Posterior vena cava (tissue), 2 donors: ENCODE results near the gene ATAD1. TPM values are rescaled to one million over a fixed set of nuclear protein-coding genes. Genes with fewer than 3 reads are reported as not detected.
"Not testable (repeated sequence)": the region's sequence is repeated elsewhere in the genome, so short reads cannot be mapped to it uniquely, and the experiment has no call there.

Experiments
- DNase-seq: peaks from one replicate; pipeline ENCODE4 v3.0.0-alpha.2; 2020; ENCODE audit warnings: low spot score
- intact Hi-C, 2 donors: fragments of 100-400 bp; cut with DNase I; formaldehyde crosslinking; loops; one replicate each; pipeline versions ENCODE4 v1.14.1 to v1.14.2; 2022 to 2023
- total RNA-seq, 2 donors: library from RNA; stranded (reverse); fragmentation: NEBNext Ultra II Directional; extraction: Animal tissue kit (Norgen Biotek cat#: 25700); gene quantifications; one replicate each; pipeline ENCODE4 v1.2.1, GENCODE V29; 2021
- donor health status: DM: yes; HTN: yes; CAD: no.
- donor health status: DM: yes; HTN: yes; CAD: no.

The ATAD1 gene
- total RNA-seq, 2 donors from 2014 or later: 45.3 to 47.3 TPM

- intact Hi-C loops: no loop called here
- DNase-seq: no peak
Observed at GRCh38 chr10:87740254-87740655, 77.8 kb downstream of the ATAD1 start.

GRCh38 chr10:87739703-87740102, 78.3 kb downstream of the ATAD1 start:
- intact Hi-C loops: loop anchor here in 1 of 2 donors (10.0 kb wide), 1 partner anchor 205 kb away; no protein-coding TSS in a partner anchor

GRCh38 chr10:87738253-87738652, 79.8 kb downstream of the ATAD1 start:
- intact Hi-C loops: loop anchor here in 1 of 2 donors (10.0 kb wide), 1 partner anchor 203 kb away; no protein-coding TSS in a partner anchor
- DNase-seq: not testable (repeated sequence)

More at GRCh38 chr10:87739703-87740102, 78.3 kb downstream of the ATAD1 start:
- no peak for DNase-seq

- no peak for DNase-seq
- intact Hi-C loops: loop anchor here in 1 of 2 donors (10.0 kb wide), 1 partner anchor 200 kb away; no protein-coding TSS in a partner anchor
Observed at GRCh38 chr10:87734987-87735827, 82.8 kb downstream of the ATAD1 start.

GRCh38 chr10:87733081-87733480, 84.9 kb downstream of the ATAD1 start:
- no peak for DNase-seq
- intact Hi-C loops: loop anchor here in 1 of 2 donors (10.0 kb wide), 1 partner anchor 198 kb away; no protein-coding TSS in a partner anchor

- no peak for DNase-seq
- intact Hi-C loops: loop anchor here in 1 of 2 donors (10.0 kb wide), 1 partner anchor 195 kb away; no protein-coding TSS in a partner anchor
Observed at GRCh38 chr10:87729940-87730339, 88.1 kb downstream of the ATAD1 start.

GRCh38 chr10:87724789-87725188, 93.2 kb downstream of the ATAD1 start:
- DNase-seq: no peak
- intact Hi-C loops: no loop called here

GRCh38 chr10:87723500-87723899, 94.5 kb downstream of the ATAD1 start:
- intact Hi-C loops: no loop called here
- DNase-seq: no peak

GRCh38 chr10:87722716-87723115, 95.3 kb downstream of the ATAD1 start:
- no peak for DNase-seq
- intact Hi-C loops: no loop called here

GRCh38 chr10:87721781-87722180, 96.2 kb downstream of the ATAD1 start:
- intact Hi-C loops: no loop called here
- DNase-seq: no peak

- intact Hi-C loops: no loop called here
- DNase-seq: no peak
Observed at GRCh38 chr10:87720665-87721064, 97.4 kb downstream of the ATAD1 start.

- intact Hi-C loops: no loop called here
- no peak for DNase-seq
Observed at GRCh38 chr10:87716348-87716670, 101.7 kb downstream of the ATAD1 start.

- intact Hi-C loops: no loop called here
- no peak for DNase-seq
Observed at GRCh38 chr10:87715552-87716347, 102.3 kb downstream of the ATAD1 start.

- DNase-seq: no peak
- intact Hi-C loops: no loop called here
Observed at GRCh38 chr10:87713707-87714106, 104.3 kb downstream of the ATAD1 start.

- intact Hi-C loops: no loop called here
- no peak for DNase-seq
Observed at GRCh38 chr10:87712913-87713616, 105.0 kb downstream of the ATAD1 start.

GRCh38 chr10:87707254-87707653, 110.8 kb downstream of the ATAD1 start:
- no peak for DNase-seq
- intact Hi-C loops: no loop called here

GRCh38 chr10:87706731-87707130, 111.3 kb downstream of the ATAD1 start:
- no peak for DNase-seq
- intact Hi-C loops: no loop called here

GRCh38 chr10:87705339-87705738, 112.7 kb downstream of the ATAD1 start:
- DNase-seq: no peak
- intact Hi-C loops: no loop called here

- no peak for DNase-seq
- intact Hi-C loops: no loop called here
Observed at GRCh38 chr10:87703771-87704170, 114.3 kb downstream of the ATAD1 start.

GRCh38 chr10:87702973-87703294, 115.1 kb downstream of the ATAD1 start:
- intact Hi-C loops: no loop called here
- no peak for DNase-seq
